PFSK-1 (cell line): ENCODE data around the gene CDCA5. TPM values are rescaled to one million over a fixed set of nuclear protein-coding genes. Genes with fewer than 3 reads are reported as not detected.

Experiments
- FOXP2 ChIP-seq: optimal IDR thresholded peaks from 2 replicates; pipeline ENCODE3; 2011; ENCODE audit warnings: borderline replicate concordance, control low read depth, inconsistent platforms; ENCODE audit not compliant: insufficient read depth; ENCODE audit errors: extremely low read length, extremely low read depth
- POLR2AphosphoS5 ChIP-seq: IDR thresholded peaks from 2 replicates; pipeline ENCODE4 v1.6.1; 2012; ENCODE audit warnings: low read depth, mild to moderate bottlenecking, control low read depth, low read length, moderate library complexity
- REST ChIP-seq, 2 experiments: IDR thresholded peaks; 2 replicates each; pipeline versions ENCODE4 v1.6.1 to v1.8.0; 2011 to 2012; ENCODE audit warnings: low read depth in 2 of 2, low read length in 2 of 2, control low read depth in 1 of 2, inconsistent platforms in 1 of 2, mild to moderate bottlenecking in 1 of 2, moderate library complexity in 1 of 2; ENCODE audit not compliant: insufficient read depth in 1 of 2
- SIN3A ChIP-seq: IDR thresholded peaks from 2 replicates; pipeline ENCODE4 v1.6.1; 2012; ENCODE audit warnings: mild to moderate bottlenecking, low read length, moderate library complexity, borderline replicate concordance; ENCODE audit not compliant: insufficient read depth
- TAF1 ChIP-seq: IDR thresholded peaks from 2 replicates; pipeline ENCODE4 v1.6.1; 2012; ENCODE audit warnings: low read length, control low read depth, borderline replicate concordance; ENCODE audit not compliant: insufficient read depth
- polyA plus RNA-seq: library from polyadenylated mRNA; unstranded; fragments of >200 nt; gene quantifications from one replicate; pipeline ENCODE4 v1.2.1, GENCODE V29; 2012; ENCODE audit warnings: low read depth, missing spikeins; ENCODE audit not compliant: insufficient read length

CDCA5 gene
- polyA plus RNA-seq = 18.4 TPM

- TF ChIP-seq SIN3A (0 out of 2 replicates have a peak, but pooled peaks have one; percentile 70), REST (IDR thresholded peaks at IDR 0.05; ENCODE audit: insufficient read depth in 1 of 2, low read depth in 2 of 2, low read length in 2 of 2) (0 out of 4 replicates have a peak, but pooled peaks of 1 of the 2 experiments have one; percentile 38), POLR2AphosphoS5 (peak; percentile 66), TAF1 (peak; percentile 67; the same call in 1 of the 2 replicates), FOXP2 (peak; percentile 88)
Measured at GRCh38 chr11:65083834-65084597, at the start of gene CDCA5, which contains the start of gene ZFPL1. Gene CDCA5 (minus strand): TSS chr11:65084040. CDS start chr11:65083978, 62 bp downstream. Gene ZFPL1 (plus strand): TSS chr11:65084222. CDS start chr11:65084699, 477 bp downstream.

- no peak for TF ChIP-seq TAF1
- TF ChIP-seq POLR2AphosphoS5 = no peak
- TF ChIP-seq REST (IDR thresholded peaks at IDR 0.05; ENCODE audit: insufficient read depth in 1 of 2, low read depth in 2 of 2, low read length in 2 of 2) = no peak
- no peak for TF ChIP-seq SIN3A
- no peak for TF ChIP-seq FOXP2
Measured at GRCh38 chr11:65132988-65133700, 49.3 kb upstream of the CDCA5 start.

- TF ChIP-seq FOXP2 (no peak), SIN3A (no peak), REST (IDR thresholded peaks at IDR 0.05; ENCODE audit: insufficient read depth in 1 of 2, low read depth in 2 of 2, low read length in 2 of 2) (no peak), TAF1 (no peak), POLR2AphosphoS5 (no peak)
Measured at GRCh38 chr11:65132238-65132987, 48.6 kb upstream of the CDCA5 start.

- TF ChIP-seq REST (IDR thresholded peaks at IDR 0.05; ENCODE audit: insufficient read depth in 1 of 2, low read depth in 2 of 2, low read length in 2 of 2) = no peak
- TF ChIP-seq SIN3A = no peak
Measured at GRCh38 chr11:65131895-65132237, 48.0 kb upstream of the CDCA5 start.
